IPS DF 19.7 (cell line): ENCODE measurements around the gene APEX1.
"Not testable (repeated sequence)": the region's sequence is repeated elsewhere in the genome, so short reads cannot be mapped to it uniquely, and the experiment has no call there.

Source experiments
- DNase-seq: peaks from one replicate; pipeline ENCODE4 v3.0.0-alpha.2; 2013; ENCODE audit warnings: low read depth, low spot score

The APEX1 gene

GRCh38 chr14:20435582-20436362 lies 19.3 kb upstream of the APEX1 start, which contains the start of gene KLHL33:
Gene KLHL33, minus strand, starts transcription at chr14:20436166. Its CDS starts 355 bp downstream, at chr14:20435811.
- DNase-seq = no peak

- no peak for DNase-seq
Measured at GRCh38 chr14:20436363-20436755, 18.7 kb upstream of the APEX1 start.

- DNase-seq = no peak
Measured at GRCh38 chr14:20438664-20439063, 16.4 kb upstream of the APEX1 start.

- no peak for DNase-seq
Measured at GRCh38 chr14:20440465-20440864, 14.6 kb upstream of the APEX1 start.

GRCh38 chr14:20440882-20441281 lies 14.1 kb upstream of the APEX1 start:
- DNase-seq = no peak

- DNase-seq = no peak
Measured at GRCh38 chr14:20441461-20441860, 13.6 kb upstream of the APEX1 start.

- not testable (repeated sequence) for DNase-seq
Measured at GRCh38 chr14:20443650-20444049, 11.4 kb upstream of the APEX1 start.

GRCh38 chr14:20446889-20447288 lies 8.1 kb upstream of the APEX1 start:
- DNase-seq = no peak

GRCh38 chr14:20452831-20453230 lies 2.2 kb upstream of the APEX1 start:
- DNase-seq = not testable (repeated sequence)

GRCh38 chr14:20455355-20456300 lies 602 bp downstream of the APEX1 start:
- no peak for DNase-seq

- DNase-seq = no peak
Measured at GRCh38 chr14:20456971-20457370, 1.9 kb downstream of the APEX1 start.

- no peak for DNase-seq
Measured at GRCh38 chr14:20458031-20458789, 3.2 kb downstream of the APEX1 start.

GRCh38 chr14:20460458-20461224 lies 5.6 kb downstream of the APEX1 start:
- DNase-seq = no peak

GRCh38 chr14:20461225-20462141 lies 6.5 kb downstream of the APEX1 start, which contains the start of gene PIP4P1:
Gene PIP4P1, minus strand, starts transcription at chr14:20461434. Its CDS starts 109 bp downstream, at chr14:20461325.
- DNase-seq = peak; percentile 100

- no peak for DNase-seq
Measured at GRCh38 chr14:20468764-20469241, 13.8 kb downstream of the APEX1 start.

GRCh38 chr14:20469242-20469889 lies 14.3 kb downstream of the APEX1 start, which contains the start of gene PNP:
Gene PNP, plus strand, starts transcription at chr14:20469406. Its CDS starts 119 bp downstream, at chr14:20469525.
- peak; percentile 88 for DNase-seq

GRCh38 chr14:20469890-20470602 lies 15.0 kb downstream of the APEX1 start:
- no peak for DNase-seq

- no peak for DNase-seq
Measured at GRCh38 chr14:20470603-20470901, 15.5 kb downstream of the APEX1 start.
